Ishikawa (cell line): ENCODE results near the gene SS18.

Experiments
- CEBPB ChIP-seq: IDR thresholded peaks from 2 replicates; pipeline ENCODE4 v1.6.1; 2012
- CREB1 ChIP-seq: IDR thresholded peaks from 2 replicates; pipeline ENCODE4 v1.6.1; 2012; ENCODE audit warnings: low read depth
- EGR1 ChIP-seq: IDR thresholded peaks from 2 replicates; pipeline ENCODE4 v1.6.1; 2012
- EP300 ChIP-seq: IDR thresholded peaks from 2 replicates; pipeline ENCODE4 v1.6.1; 2012; ENCODE audit warnings: borderline replicate concordance
- FOXM1 ChIP-seq: IDR thresholded peaks from 2 replicates; pipeline ENCODE4 v1.6.1; 2012; ENCODE audit warnings: low read depth, borderline replicate concordance
- MAX ChIP-seq: IDR thresholded peaks from 2 replicates; pipeline ENCODE4 v1.6.1; 2012
- NFIC ChIP-seq: IDR thresholded peaks from 2 replicates; pipeline ENCODE4 v1.6.1; 2012
- RAD21 ChIP-seq: IDR thresholded peaks from 2 replicates; pipeline ENCODE4 v1.6.1; 2012; ENCODE audit warnings: low read depth
- REST ChIP-seq: IDR thresholded peaks from 2 replicates; pipeline ENCODE4 v1.6.1; 2012; ENCODE audit warnings: low read depth, mild to moderate bottlenecking
- TAF1 ChIP-seq: IDR thresholded peaks from 2 replicates; pipeline ENCODE4 v1.6.1; 2012; ENCODE audit warnings: low read depth, mild to moderate bottlenecking
- TCF12 ChIP-seq: IDR thresholded peaks from 2 replicates; pipeline ENCODE4 v1.6.1; 2012; ENCODE audit warnings: low read depth
- TEAD4 ChIP-seq: IDR thresholded peaks from 2 replicates; pipeline ENCODE4 v1.6.1; 2012
- USF1 ChIP-seq: IDR thresholded peaks from 2 replicates; pipeline ENCODE4 v1.6.1; 2012
- YY1 ChIP-seq: IDR thresholded peaks from 2 replicates; pipeline ENCODE4 v1.6.1; 2012; ENCODE audit warnings: low read depth
- ZBTB7A ChIP-seq: IDR thresholded peaks from 2 replicates; pipeline ENCODE4 v1.6.1; 2012; ENCODE audit warnings: low read depth

Gene SS18

GRCh38 chr18:26056291-26056690 lies 34.1 kb downstream of the SS18 start:
- TF ChIP-seq USF1 (no peak), EGR1 (no peak)

- TF ChIP-seq EGR1: no peak
- no peak for TF ChIP-seq REST
- no peak for TF ChIP-seq TCF12
- TF ChIP-seq EP300: no peak
- TF ChIP-seq CEBPB: no peak
- no peak for TF ChIP-seq RAD21
- no peak for TF ChIP-seq CREB1
Measured at GRCh38 chr18:26052505-26052904, 37.9 kb downstream of the SS18 start.

- no peak for TF ChIP-seq CEBPB
- no peak for TF ChIP-seq MAX
- TF ChIP-seq NFIC: no peak
- TF ChIP-seq RAD21: no peak
- no peak for TF ChIP-seq FOXM1
- TF ChIP-seq REST: no peak
- no peak for TF ChIP-seq TCF12
- TF ChIP-seq ZBTB7A: no peak
- TF ChIP-seq CREB1: no peak
- no peak for TF ChIP-seq YY1
- no peak for TF ChIP-seq TEAD4
- TF ChIP-seq TAF1: no peak
- TF ChIP-seq USF1: no peak
- no peak for TF ChIP-seq EP300
- TF ChIP-seq EGR1: no peak
Measured at GRCh38 chr18:26051843-26052242, 38.6 kb downstream of the SS18 start.

GRCh38 chr18:26046419-26047077 lies 43.9 kb downstream of the SS18 start:
- no peak for TF ChIP-seq FOXM1
- TF ChIP-seq EP300: no peak

- no peak for TF ChIP-seq YY1
- TF ChIP-seq TAF1: no peak
- no peak for TF ChIP-seq MAX
- no peak for TF ChIP-seq RAD21
- no peak for TF ChIP-seq EGR1
- no peak for TF ChIP-seq ZBTB7A
- no peak for TF ChIP-seq CREB1
- no peak for TF ChIP-seq CEBPB
- TF ChIP-seq TCF12: no peak
- no peak for TF ChIP-seq TEAD4
- no peak for TF ChIP-seq USF1
- no peak for TF ChIP-seq NFIC
- TF ChIP-seq EP300: no peak
- no peak for TF ChIP-seq FOXM1
- no peak for TF ChIP-seq REST
Measured at GRCh38 chr18:26044807-26045206, 45.6 kb downstream of the SS18 start.
